ENCODE measurements around the gene FBXW5.

Gene FBXW5

GRCh38 chr9:136934277-136934676, 10.3 kb downstream of the FBXW5 start:
- DNase-seq (ENCODE audit: low read depth in 3 of 3): no peak

GRCh38 chr9:136931611-136932130, 12.9 kb downstream of the FBXW5 start:
- no peak for DNase-seq (ENCODE audit: low read depth in 3 of 3)

GRCh38 chr9:136930014-136930413, 14.5 kb downstream of the FBXW5 start:
- DNase-seq (ENCODE audit: low read depth in 3 of 3): no peak

GRCh38 chr9:136928591-136928990, 15.9 kb downstream of the FBXW5 start:
- DNase-seq (ENCODE audit: low read depth in 3 of 3): no peak

- DNase-seq (ENCODE audit: low read depth in 3 of 3): no peak
Observed at GRCh38 chr9:136927343-136928271, 16.9 kb downstream of the FBXW5 start.

- DNase-seq (ENCODE audit: low read depth in 3 of 3): no peak
Observed at GRCh38 chr9:136926749-136927148, 17.8 kb downstream of the FBXW5 start.

- DNase-seq (ENCODE audit: low read depth in 3 of 3): no peak
Observed at GRCh38 chr9:136926154-136926704, 18.3 kb downstream of the FBXW5 start.

- DNase-seq (ENCODE audit: low read depth in 3 of 3): no peak
Observed at GRCh38 chr9:136925414-136926153, 19.0 kb downstream of the FBXW5 start.

- no peak for DNase-seq (ENCODE audit: low read depth in 3 of 3)
Observed at GRCh38 chr9:136923881-136924280, 20.7 kb downstream of the FBXW5 start.

- no peak for DNase-seq (ENCODE audit: low read depth in 3 of 3)
Observed at GRCh38 chr9:136922540-136922939, 22.0 kb downstream of the FBXW5 start.

- DNase-seq (ENCODE audit: low read depth in 3 of 3): no peak
Observed at GRCh38 chr9:136921718-136922117, 22.8 kb downstream of the FBXW5 start.

GRCh38 chr9:136921307-136921706, 23.2 kb downstream of the FBXW5 start:
- DNase-seq (ENCODE audit: low read depth in 3 of 3): no peak

GRCh38 chr9:136920734-136921231, 23.8 kb downstream of the FBXW5 start:
- DNase-seq (ENCODE audit: low read depth in 3 of 3): no peak

- DNase-seq (ENCODE audit: low read depth in 3 of 3): no peak
Observed at GRCh38 chr9:136920069-136920468, 24.5 kb downstream of the FBXW5 start.

- no peak for DNase-seq (ENCODE audit: low read depth in 3 of 3)
Observed at GRCh38 chr9:136917902-136918301, 26.6 kb downstream of the FBXW5 start.

GRCh38 chr9:136916330-136917184, 28.0 kb downstream of the FBXW5 start:
- no peak for DNase-seq (ENCODE audit: low read depth in 3 of 3)

- no peak for DNase-seq (ENCODE audit: low read depth in 3 of 3)
Observed at GRCh38 chr9:136915632-136916329, 28.8 kb downstream of the FBXW5 start.

- no peak for DNase-seq (ENCODE audit: low read depth in 3 of 3)
Observed at GRCh38 chr9:136913701-136914438, 30.7 kb downstream of the FBXW5 start.

GRCh38 chr9:136910901-136911245, 33.7 kb downstream of the FBXW5 start:
- DNase-seq (ENCODE audit: low read depth in 3 of 3): no peak
